ENCODE results near the gene TTC6.

Gene TTC6

GRCh38 chr14:37585971-37586796, 9.2 kb upstream of the TTC6 start:
- Histone ChIP-seq H3K4me3 (ENCODE audit: insufficient read depth, low read depth, low read length, poor library complexity, severe bottlenecking) (no peak overlapping the region), H3K27ac (ENCODE audit: insufficient read depth, low read length, poor library complexity, severe bottlenecking) (no peak overlapping the region), H3K27me3 (replicated peaks; ENCODE audit: control insufficient read depth, insufficient read depth, low read length, poor library complexity, severe bottlenecking) (peaks cover 36% of the 10 kb centered on the region), H3K4me1 (ENCODE audit: control insufficient read depth, insufficient read depth, low read length, poor library complexity, severe bottlenecking) (no peaks in the 10 kb centered on the region), H3K36me3 (ENCODE audit: control insufficient read depth, insufficient read depth, low read length) (no peaks in the 10 kb centered on the region), H3K9me3 (ENCODE audit: control insufficient read depth, low read length) (no peaks in the 10 kb centered on the region)
- no peak for DNase-seq

DNA sequence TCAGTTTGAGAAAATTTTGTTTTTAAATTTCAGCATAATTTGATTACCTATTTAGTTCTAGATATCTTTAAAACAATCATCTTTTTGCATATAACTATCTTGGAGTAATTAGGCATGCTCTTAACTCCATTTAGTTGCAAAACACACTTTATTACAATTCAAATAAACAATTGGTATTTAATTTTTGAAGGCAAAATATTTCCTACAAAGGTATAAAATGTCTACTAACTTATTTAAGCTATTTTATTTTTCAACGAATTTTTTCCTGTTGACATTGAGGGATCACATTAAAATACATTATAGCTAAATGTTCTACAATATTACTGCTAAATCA, 8.7 kb upstream of the TTC6 start:
- peaks cover 36% of the 10 kb centered on the region for H3K27me3 ChIP-seq (replicated peaks; ENCODE audit: control insufficient read depth, insufficient read depth, low read length, poor library complexity, severe bottlenecking)
- H3K9me3 ChIP-seq (ENCODE audit: control insufficient read depth, low read length): no peaks in the 10 kb centered on the region
- no peaks in the 10 kb centered on the region for H3K36me3 ChIP-seq (ENCODE audit: control insufficient read depth, insufficient read depth, low read length)

DNA sequence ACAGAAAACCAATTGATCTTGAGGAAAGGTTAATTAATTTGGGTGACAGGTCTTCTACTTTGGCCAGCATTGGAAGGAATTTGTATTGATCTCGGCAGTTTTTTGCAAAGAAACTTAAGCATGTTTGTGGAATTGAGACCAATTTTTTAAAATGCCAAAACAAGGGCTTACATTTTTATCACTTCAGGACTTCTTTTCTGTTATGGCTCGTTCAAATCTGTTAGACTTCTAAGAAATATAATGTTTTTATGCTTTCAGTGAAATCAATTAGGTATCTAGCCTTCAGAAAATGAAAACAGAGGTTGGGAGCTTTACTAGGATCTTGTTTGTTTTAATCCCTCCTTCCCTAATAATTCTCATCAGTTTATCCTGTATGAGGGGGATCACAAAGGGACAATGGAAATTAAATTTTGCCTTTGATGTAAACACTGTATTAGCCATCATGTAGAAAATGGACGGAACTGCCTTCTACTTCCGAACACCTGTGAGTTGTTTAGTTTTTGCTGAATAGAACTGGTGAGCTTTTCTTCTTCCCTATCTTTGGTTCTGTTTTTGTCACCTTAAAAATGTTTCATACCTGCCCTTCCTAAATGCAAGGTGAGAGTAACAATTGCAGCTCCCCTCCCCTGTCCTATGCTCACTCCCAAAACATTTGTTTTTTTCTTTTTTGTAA, 8.2 kb upstream of the TTC6 start:
- DNase-seq: no peak
- Histone ChIP-seq H3K4me1 (ENCODE audit: control insufficient read depth, insufficient read depth, low read length, poor library complexity, severe bottlenecking) (no peaks in the 10 kb centered on the region), H3K9me3 (ENCODE audit: control insufficient read depth, low read length) (no peaks in the 10 kb centered on the region), H3K36me3 (ENCODE audit: control insufficient read depth, insufficient read depth, low read length) (no peaks in the 10 kb centered on the region), H3K27ac (ENCODE audit: insufficient read depth, low read length, poor library complexity, severe bottlenecking) (no peak overlapping the region), H3K4me3 (ENCODE audit: insufficient read depth, low read depth, low read length, poor library complexity, severe bottlenecking) (no peak overlapping the region), H3K27me3 (replicated peaks; ENCODE audit: control insufficient read depth, insufficient read depth, low read length, poor library complexity, severe bottlenecking) (peaks cover 36% of the 10 kb centered on the region)

More for the DNA sequence above, 8.7 kb upstream of the TTC6 start:
- Histone ChIP-seq H3K4me3 (ENCODE audit: insufficient read depth, low read depth, low read length, poor library complexity, severe bottlenecking) (no peak overlapping the region), H3K27ac (ENCODE audit: insufficient read depth, low read length, poor library complexity, severe bottlenecking) (no peak overlapping the region), H3K4me1 (ENCODE audit: control insufficient read depth, insufficient read depth, low read length, poor library complexity, severe bottlenecking) (no peaks in the 10 kb centered on the region)
- no peak for DNase-seq

GRCh38 chr14:37587881-37588666, 7.4 kb upstream of the TTC6 start:
- no peaks in the 10 kb centered on the region for H3K4me1 ChIP-seq (ENCODE audit: control insufficient read depth, insufficient read depth, low read length, poor library complexity, severe bottlenecking)
- H3K9me3 ChIP-seq (ENCODE audit: control insufficient read depth, low read length): no peaks in the 10 kb centered on the region
- H3K27ac ChIP-seq (ENCODE audit: insufficient read depth, low read length, poor library complexity, severe bottlenecking): no peak overlapping the region
- H3K4me3 ChIP-seq (ENCODE audit: insufficient read depth, low read depth, low read length, poor library complexity, severe bottlenecking): no peak overlapping the region
- H3K27me3 ChIP-seq (replicated peaks; ENCODE audit: control insufficient read depth, insufficient read depth, low read length, poor library complexity, severe bottlenecking): peaks cover 43% of the 10 kb centered on the region
- DNase-seq: no peak
- no peaks in the 10 kb centered on the region for H3K36me3 ChIP-seq (ENCODE audit: control insufficient read depth, insufficient read depth, low read length)

GRCh38 chr14:37588667-37588955, 6.8 kb upstream of the TTC6 start:
- H3K36me3 ChIP-seq (ENCODE audit: control insufficient read depth, insufficient read depth, low read length): no peaks in the 10 kb centered on the region
- DNase-seq: no peak
- H3K4me3 ChIP-seq (ENCODE audit: insufficient read depth, low read depth, low read length, poor library complexity, severe bottlenecking): no peak overlapping the region
- H3K4me1 ChIP-seq (ENCODE audit: control insufficient read depth, insufficient read depth, low read length, poor library complexity, severe bottlenecking): no peaks in the 10 kb centered on the region
- H3K27me3 ChIP-seq (replicated peaks; ENCODE audit: control insufficient read depth, insufficient read depth, low read length, poor library complexity, severe bottlenecking): peaks cover 42% of the 10 kb centered on the region
- H3K9me3 ChIP-seq (ENCODE audit: control insufficient read depth, low read length): no peaks in the 10 kb centered on the region
- H3K27ac ChIP-seq (ENCODE audit: insufficient read depth, low read length, poor library complexity, severe bottlenecking): no peak overlapping the region

GRCh38 chr14:37588956-37589714, 6.3 kb upstream of the TTC6 start:
- H3K27me3 ChIP-seq (replicated peaks; ENCODE audit: control insufficient read depth, insufficient read depth, low read length, poor library complexity, severe bottlenecking): peaks cover 42% of the 10 kb centered on the region

GRCh38 chr14:37589715-37590427, 5.6 kb upstream of the TTC6 start:
- no peak overlapping the region for H3K27ac ChIP-seq (ENCODE audit: insufficient read depth, low read length, poor library complexity, severe bottlenecking)
- DNase-seq: no peak
- peaks cover 39% of the 10 kb centered on the region for H3K27me3 ChIP-seq (replicated peaks; ENCODE audit: control insufficient read depth, insufficient read depth, low read length, poor library complexity, severe bottlenecking)
- no peak overlapping the region for H3K4me3 ChIP-seq (ENCODE audit: insufficient read depth, low read depth, low read length, poor library complexity, severe bottlenecking)
- no peaks in the 10 kb centered on the region for H3K36me3 ChIP-seq (ENCODE audit: control insufficient read depth, insufficient read depth, low read length)
- no peaks in the 10 kb centered on the region for H3K9me3 ChIP-seq (ENCODE audit: control insufficient read depth, low read length)
- H3K4me1 ChIP-seq (ENCODE audit: control insufficient read depth, insufficient read depth, low read length, poor library complexity, severe bottlenecking): no peaks in the 10 kb centered on the region

More at GRCh38 chr14:37588956-37589714, 6.3 kb upstream of the TTC6 start:
- no peak overlapping the region for H3K4me3 ChIP-seq (ENCODE audit: insufficient read depth, low read depth, low read length, poor library complexity, severe bottlenecking)
- no peaks in the 10 kb centered on the region for H3K9me3 ChIP-seq (ENCODE audit: control insufficient read depth, low read length)
- no peaks in the 10 kb centered on the region for H3K4me1 ChIP-seq (ENCODE audit: control insufficient read depth, insufficient read depth, low read length, poor library complexity, severe bottlenecking)
- DNase-seq: no peak
- H3K36me3 ChIP-seq (ENCODE audit: control insufficient read depth, insufficient read depth, low read length): no peaks in the 10 kb centered on the region
- no peak overlapping the region for H3K27ac ChIP-seq (ENCODE audit: insufficient read depth, low read length, poor library complexity, severe bottlenecking)

DNA sequence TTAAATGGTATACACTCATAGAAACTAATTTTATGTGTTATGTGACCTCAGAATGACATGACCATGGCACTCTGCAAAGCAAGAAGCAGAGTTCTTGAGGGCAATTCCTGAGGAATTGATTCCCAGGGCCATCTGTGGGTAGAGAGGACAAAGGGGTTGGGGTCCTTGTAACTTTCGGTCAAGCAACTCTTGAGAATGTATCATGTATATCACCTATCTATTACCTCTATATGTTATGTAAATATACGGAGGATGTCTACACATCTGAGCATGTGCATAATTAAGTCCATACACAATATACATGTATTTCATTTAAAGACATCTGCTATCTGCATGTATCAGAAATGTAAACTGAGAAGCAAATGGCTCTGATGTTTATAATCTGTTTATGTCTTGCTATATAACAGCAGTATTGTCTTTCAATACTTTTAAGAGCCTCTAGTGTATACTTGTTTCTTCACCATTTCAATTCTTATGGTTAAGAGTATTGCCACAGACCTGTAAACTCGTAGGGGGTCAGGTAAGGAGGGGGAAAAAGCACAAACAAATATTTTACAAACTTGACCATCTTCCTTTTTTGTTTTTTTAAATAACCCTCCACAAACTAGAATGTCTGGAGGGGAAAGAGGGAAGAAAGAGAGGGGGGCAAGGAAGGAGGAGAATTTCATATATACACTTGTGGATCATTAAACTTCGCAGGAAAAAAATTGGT, 4.8 kb upstream of the TTC6 start:
- Histone ChIP-seq H3K27ac (ENCODE audit: insufficient read depth, low read length, poor library complexity, severe bottlenecking) (no peak overlapping the region), H3K27me3 (replicated peaks; ENCODE audit: control insufficient read depth, insufficient read depth, low read length, poor library complexity, severe bottlenecking) (peaks cover 39% of the 10 kb centered on the region), H3K4me1 (ENCODE audit: control insufficient read depth, insufficient read depth, low read length, poor library complexity, severe bottlenecking) (peaks cover 4% of the 10 kb centered on the region), H3K4me3 (ENCODE audit: insufficient read depth, low read depth, low read length, poor library complexity, severe bottlenecking) (no peak overlapping the region), H3K9me3 (ENCODE audit: control insufficient read depth, low read length) (no peaks in the 10 kb centered on the region), H3K36me3 (ENCODE audit: control insufficient read depth, insufficient read depth, low read length) (no peaks in the 10 kb centered on the region)
- no peak for DNase-seq
